SKM-1 treated with dmso at 0.1 percent for 144 hours (cell line): ENCODE results near the gene PDIA5.

Source experiments
- DNase-seq: peaks from one replicate; lab custom pipeline; 2025; ENCODE audit not compliant: unreplicated experiment; lab: John Stamatoyannopoulos, UW

PDIA5 gene

GRCh38 chr3:123039178-123039577, 27.6 kb upstream of the PDIA5 start:
- DNase-seq, result no peak

GRCh38 chr3:123042413-123042812, 24.4 kb upstream of the PDIA5 start:
- DNase-seq, result no peak

- DNase-seq, result no peak
These were observed 21.7 kb upstream of the PDIA5 start for GRCh38 chr3:123044981-123045763.

GRCh38 chr3:123046262-123047061, 20.4 kb upstream of the PDIA5 start:
- no peak for DNase-seq

- DNase-seq, result no peak
These were observed 19.8 kb upstream of the PDIA5 start for GRCh38 chr3:123047062-123047319.

- no peak for DNase-seq
These were observed 18.2 kb upstream of the PDIA5 start for GRCh38 chr3:123048480-123049237.

GRCh38 chr3:123050666-123051065, 16.2 kb upstream of the PDIA5 start:
- DNase-seq, result no peak

- no peak for DNase-seq
These were observed 13.7 kb upstream of the PDIA5 start for GRCh38 chr3:123053107-123053506.

GRCh38 chr3:123054109-123054778, 12.6 kb upstream of the PDIA5 start:
- no peak for DNase-seq

GRCh38 chr3:123054931-123055330, 11.9 kb upstream of the PDIA5 start:
- DNase-seq, result no peak

GRCh38 chr3:123055352-123055751, 11.5 kb upstream of the PDIA5 start:
- DNase-seq, result no peak

- no peak for DNase-seq
These were observed 8.3 kb upstream of the PDIA5 start for GRCh38 chr3:123058505-123058904.

GRCh38 chr3:123060054-123060453, 6.8 kb upstream of the PDIA5 start:
- no peak for DNase-seq

- DNase-seq, result no peak
These were observed 5.0 kb upstream of the PDIA5 start for GRCh38 chr3:123061856-123062255.

- DNase-seq, result no peak
These were observed 3.8 kb upstream of the PDIA5 start for GRCh38 chr3:123063034-123063433.

GRCh38 chr3:123064506-123064905, 2.3 kb upstream of the PDIA5 start:
- DNase-seq, result no peak

GRCh38 chr3:123064914-123065313, 1.9 kb upstream of the PDIA5 start:
- DNase-seq, result no peak

GRCh38 chr3:123066599-123066895, 278 bp upstream of the PDIA5 start:
- DNase-seq, result no peak

- DNase-seq, result no peak
These were observed 1.1 kb downstream of the PDIA5 start for GRCh38 chr3:123067689-123068600.

- DNase-seq, result no peak
These were observed 2.0 kb downstream of the PDIA5 start for GRCh38 chr3:123068601-123069381.
